A549 (cell line): ENCODE data around the gene NR2C1. TPM values are rescaled to one million over a fixed set of nuclear protein-coding genes. Genes with fewer than 3 reads are reported as not detected.
A peak's percentile ranks its signal among the peaks of the same experiment; 100 is the strongest.
"Not testable (repeated sequence)": the region's sequence is repeated elsewhere in the genome, so short reads cannot be mapped to it uniquely, and the experiment has no call there.

Experiments used
- ATAC-seq, 2 experiments: fragments of 200-7000 bp in 1 of 2; fragments of >200 bp in 1 of 2; cut with Nextera tagmentation in 1 of 2; cut with Tn5 transposase in 1 of 2; 3 replicates each; pipeline versions ENCODE4 v1.8.0 to v1.9.1; 2018 to 2020; ENCODE audit warnings: mild to moderate bottlenecking in 1 of 2, moderate library complexity in 1 of 2
- CTCF ChIA-PET: fragments of 300-600 bp; sonication (Branson Sonifier 250); formaldehyde crosslinking; extraction: SDS; loops from one replicate; lab custom pipeline; 2021; ENCODE audit warnings: antibody characterized with exemption, inconsistent platforms; lab: Yijun Ruan, JAX
- POLR2A ChIA-PET: fragments of 350-600 bp; formaldehyde crosslinking; extraction: SDS; loops from one replicate; lab custom pipeline; 2021; ENCODE audit warnings: antibody characterized with exemption, inconsistent platforms; lab: Yijun Ruan, JAX
- DNase-seq, 2 experiments: peaks; one replicate each; pipeline versions ENCODE4 v3.0.0 to v3.0.0-alpha.2; 2011 to 2016; ENCODE audit warnings: low read depth in 1 of 2, low spot score in 1 of 2
- FAIRE-seq: peaks from 2 replicates; lab custom pipeline; 2011; peaks lifted over from hg19 to GRCh38; lab: Jason Lieb, UNC
- H3K27ac ChIP-seq, 2 experiments: fragments of >200 bp; sonication (Bioruptor Twin); formaldehyde crosslinking; 3 replicates each; pipeline ENCODE4 v1.5.1; 2016 to 2017
- H3K4me1 ChIP-seq: fragments of >200 bp; sonication (Bioruptor Twin); formaldehyde crosslinking; 3 replicates; pipeline ENCODE4 v1.6.1; 2016
- H3K4me2 ChIP-seq: fragments of >200 bp; sonication (Bioruptor Twin); formaldehyde crosslinking; 3 replicates; pipeline ENCODE4 v1.6.1; 2016
- H3K4me3 ChIP-seq: fragments of >200 bp; sonication (Bioruptor Twin); formaldehyde crosslinking; 3 replicates; pipeline ENCODE4 v1.5.1; 2016
- H3K9me3 ChIP-seq: fragments of >200 bp; sonication (Bioruptor Twin); formaldehyde crosslinking; 3 replicates; pipeline ENCODE4 v1.6.1; 2016
- CHD4 ChIP-seq: fragments of 200-600 bp; sonication (generic); IDR thresholded peaks from 2 replicates; pipeline ENCODE4 v1.6.1; 2016; ENCODE audit warnings: antibody characterized with exemption, mild to moderate bottlenecking, borderline replicate concordance
- FOSL2 ChIP-seq, 2 experiments: fragments of 450-650 bp in 1 of 2; fragments of >200 bp in 1 of 2; sonication (Bioruptor Twin) in 1 of 2; formaldehyde crosslinking; IDR thresholded peaks; 2 replicates each; pipeline versions ENCODE4 v1.5.0 to v1.6.1; 2016 to 2020; ENCODE audit warnings: mild to moderate bottlenecking in 1 of 2, moderate library complexity in 1 of 2
- HEYL ChIP-seq: fragments of 250-450 bp; sonication (Bioruptor Pico); IDR thresholded peaks from 2 replicates; pipeline ENCODE4 v1.8.0; 2021; ENCODE audit warnings: mild to moderate bottlenecking, moderate library complexity
- JUN ChIP-seq, 2 experiments: fragments of >200 bp; sonication (Bioruptor Twin); formaldehyde crosslinking; IDR thresholded peaks; 2 replicates in 1 of 2; 3 replicates in 1 of 2; pipeline ENCODE4 v1.6.1; 2016 to 2017
- JUNB ChIP-seq: fragments of >200 bp; sonication (Bioruptor Twin); formaldehyde crosslinking; IDR thresholded peaks from 2 replicates; pipeline ENCODE4 v1.6.1; 2016
- KDM1A ChIP-seq: fragments of 200-600 bp; sonication (generic); IDR thresholded peaks from 2 replicates; pipeline ENCODE4 v1.6.1; 2016; ENCODE audit warnings: low read depth, mild to moderate bottlenecking
- MAFK ChIP-seq: fragments of 450-650 bp; IDR thresholded peaks from 2 replicates; pipeline ENCODE4 v1.6.1; 2014; ENCODE audit not compliant: partially characterized antibody
- MYC ChIP-seq: IDR thresholded peaks from 2 replicates; pipeline ENCODE4 v1.6.1; 2012; ENCODE audit warnings: mild to moderate bottlenecking, inconsistent platforms, low read length, improper control_type of control experiment, borderline replicate concordance
- RAD21 ChIP-seq, 2 experiments: fragments of >200 bp in 1 of 2; sonication (Bioruptor Twin) in 1 of 2; formaldehyde crosslinking in 1 of 2; IDR thresholded peaks in 1 of 2; conservative IDR thresholded peaks in 1 of 2; 2 replicates in 1 of 2; 3 replicates in 1 of 2; pipeline ENCODE4 v1.6.1; 2012 to 2018; ENCODE audit warnings: inconsistent platforms in 1 of 2
- RCOR1 ChIP-seq: fragments of 150-350 bp; IDR thresholded peaks from 2 replicates; pipeline ENCODE4 v1.6.1; 2014; ENCODE audit warnings: antibody characterized with exemption, low read length, low read depth
- RFX5 ChIP-seq: fragments of 450-650 bp; IDR thresholded peaks from 2 replicates; pipeline ENCODE4 v1.7.1; 2014; ENCODE audit warnings: antibody characterized with exemption, mild to moderate bottlenecking, moderate library complexity
- ZC3H11A ChIP-seq: fragments of 450-650 bp; IDR thresholded peaks from 2 replicates; pipeline ENCODE4 v1.6.1; 2014; ENCODE audit warnings: antibody characterized with exemption, mild to moderate bottlenecking
- ZFP36 ChIP-seq: fragments of 450-650 bp; IDR thresholded peaks from 2 replicates; pipeline ENCODE4 v1.6.1; 2014; ENCODE audit warnings: borderline replicate concordance; ENCODE audit not compliant: partially characterized antibody
- WGBS: methylation state at CpG from one replicate; pipeline ENCODE4 v1.1.6; 2017; ENCODE audit errors: missing lambda C conversion rate; 5-methylcytosine and 5-hydroxymethylcytosine counted together
- polyA plus RNA-seq, 4 experiments: library from polyadenylated mRNA; depleted of rRNA in 3 of 4; stranded (reverse); fragments of >200 nt; fragmentation: RNase III in 1 of 4; extraction: RNeasy Plus Mini Kit Qiagen cat#74134 plus additional on column Dnase treatment in 1 of 4; gene quantifications; 2 replicates in 3 of 4; 3 replicates in 1 of 4; pipeline ENCODE4 v1.2.3, GENCODE V29; 2011 to 2017
- TF ChIP-seq, protein P1 (sequence below): fragments of 250-450 bp; sonication (Bioruptor Pico); IDR thresholded peaks from 2 replicates; pipeline ENCODE4 v1.5.0; 2021; ENCODE audit warnings: mild to moderate bottlenecking, moderate library complexity, borderline replicate concordance
- TF ChIP-seq, protein P2 (sequence below): fragments of >200 bp; sonication (Bioruptor Twin); formaldehyde crosslinking; IDR thresholded peaks from 3 replicates; pipeline ENCODE4 v1.5.1; 2016
- TF ChIP-seq, protein P3 (sequence below): fragments of 250-450 bp; sonication (Bioruptor Pico); IDR thresholded peaks from 2 replicates; pipeline ENCODE4 v1.5.0; 2020; ENCODE audit warnings: low read depth, mild to moderate bottlenecking, moderate library complexity

NR2C1 gene
- polyA plus RNA-seq, 2 of the 4 experiments (the other 2 are of a cell fraction), result 24.7 to 55.2 TPM

DNA sequence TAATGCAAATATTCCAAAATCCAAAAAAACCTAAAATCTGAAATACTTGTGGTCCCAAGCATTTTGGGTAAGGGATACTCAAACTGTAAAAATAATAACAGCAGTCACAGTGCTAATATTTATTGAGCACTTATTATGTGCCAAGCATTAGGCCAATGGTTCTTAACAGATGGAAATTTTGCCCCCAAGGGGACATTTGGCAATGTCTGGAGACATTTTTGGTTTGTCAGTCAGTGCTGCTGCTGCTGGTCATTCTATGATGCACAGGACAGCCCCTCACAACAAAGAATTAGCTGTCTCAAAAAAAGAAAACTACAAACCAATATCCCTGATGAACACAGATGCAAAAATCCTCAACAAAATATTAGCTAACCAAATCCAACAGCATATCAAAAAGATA lies 75.7 kb downstream of the NR2C1 start:
- Histone ChIP-seq H3K4me2 (no peak overlapping the region), H3K4me3 (no peak overlapping the region), H3K27ac (no peak overlapping the region), H3K4me1 (peaks cover 11% of the 10 kb centered on the region), H3K9me3 (no peaks in the 10 kb centered on the region)
- DNase-seq, result no peak
- POLR2A ChIA-PET, result no interaction called here
- no peak for FAIRE-seq
- CTCF ChIA-PET, result no interaction called here
- ATAC-seq, result no peak
- no peak for TF ChIP-seq KDM1A
- TF ChIP-seq MYC, result no peak
- TF ChIP-seq, protein P1, sequence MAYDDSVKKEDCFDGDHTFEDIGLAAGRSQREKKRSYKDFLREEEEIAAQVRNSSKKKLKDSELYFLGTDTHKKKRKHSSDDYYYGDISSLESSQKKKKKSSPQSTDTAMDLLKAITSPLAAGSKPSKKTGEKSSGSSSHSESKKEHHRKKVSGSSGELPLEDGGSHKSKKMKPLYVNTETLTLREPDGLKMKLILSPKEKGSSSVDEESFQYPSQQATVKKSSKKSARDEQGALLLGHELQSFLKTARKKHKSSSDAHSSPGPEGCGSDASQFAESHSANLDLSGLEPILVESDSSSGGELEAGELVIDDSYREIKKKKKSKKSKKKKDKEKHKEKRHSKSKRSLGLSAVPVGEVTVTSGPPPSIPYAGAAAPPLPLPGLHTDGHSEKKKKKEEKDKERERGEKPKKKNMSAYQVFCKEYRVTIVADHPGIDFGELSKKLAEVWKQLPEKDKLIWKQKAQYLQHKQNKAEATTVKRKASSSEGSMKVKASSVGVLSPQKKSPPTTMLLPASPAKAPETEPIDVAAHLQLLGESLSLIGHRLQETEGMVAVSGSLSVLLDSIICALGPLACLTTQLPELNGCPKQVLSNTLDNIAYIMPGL (CRISPR knock-in tag), result no peak
- no peak for TF ChIP-seq HEYL (CRISPR knock-in tag)
- TF ChIP-seq RFX5, result no peak
- no peak for TF ChIP-seq RAD21 (conservative IDR thresholded peaks at IDR 0.05 in 1 of 2, IDR thresholded peaks at IDR 0.05 in 1 of 2)
- TF ChIP-seq CHD4, result no peak
- TF ChIP-seq ZC3H11A, result no peak
- no peak for TF ChIP-seq RCOR1

DNA sequence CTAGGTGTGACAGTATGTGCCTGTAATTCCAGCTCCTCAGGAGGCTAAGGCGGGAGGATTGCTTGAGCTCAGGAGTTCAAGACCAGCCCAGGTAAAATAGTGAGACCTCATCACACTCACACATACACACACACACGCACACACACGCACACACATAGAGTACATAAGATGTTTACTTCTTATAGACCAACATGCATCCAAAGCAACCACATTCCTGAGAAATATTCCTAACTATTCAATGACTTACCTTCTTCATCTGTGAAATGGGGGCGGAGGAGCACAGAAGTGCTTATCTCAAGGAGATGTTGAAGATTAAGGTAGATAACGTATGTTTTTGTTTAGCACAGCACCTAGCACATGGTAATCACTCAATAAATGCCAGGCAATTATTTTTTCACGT lies 76.4 kb downstream of the NR2C1 start:
- Histone ChIP-seq H3K9me3 (no peaks in the 10 kb centered on the region), H3K4me2 (no peak overlapping the region), H3K4me1 (peaks cover 11% of the 10 kb centered on the region), H3K4me3 (no peak overlapping the region), H3K27ac (no peak overlapping the region)
- TF ChIP-seq ZFP36 (no peak), JUN (IDR thresholded peaks at IDR 0.05) (no peak), JUNB (no peak), MAFK (no peak)
- TF ChIP-seq, protein P2, sequence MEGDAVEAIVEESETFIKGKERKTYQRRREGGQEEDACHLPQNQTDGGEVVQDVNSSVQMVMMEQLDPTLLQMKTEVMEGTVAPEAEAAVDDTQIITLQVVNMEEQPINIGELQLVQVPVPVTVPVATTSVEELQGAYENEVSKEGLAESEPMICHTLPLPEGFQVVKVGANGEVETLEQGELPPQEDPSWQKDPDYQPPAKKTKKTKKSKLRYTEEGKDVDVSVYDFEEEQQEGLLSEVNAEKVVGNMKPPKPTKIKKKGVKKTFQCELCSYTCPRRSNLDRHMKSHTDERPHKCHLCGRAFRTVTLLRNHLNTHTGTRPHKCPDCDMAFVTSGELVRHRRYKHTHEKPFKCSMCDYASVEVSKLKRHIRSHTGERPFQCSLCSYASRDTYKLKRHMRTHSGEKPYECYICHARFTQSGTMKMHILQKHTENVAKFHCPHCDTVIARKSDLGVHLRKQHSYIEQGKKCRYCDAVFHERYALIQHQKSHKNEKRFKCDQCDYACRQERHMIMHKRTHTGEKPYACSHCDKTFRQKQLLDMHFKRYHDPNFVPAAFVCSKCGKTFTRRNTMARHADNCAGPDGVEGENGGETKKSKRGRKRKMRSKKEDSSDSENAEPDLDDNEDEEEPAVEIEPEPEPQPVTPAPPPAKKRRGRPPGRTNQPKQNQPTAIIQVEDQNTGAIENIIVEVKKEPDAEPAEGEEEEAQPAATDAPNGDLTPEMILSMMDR, result no peak
- TF ChIP-seq, protein P3, sequence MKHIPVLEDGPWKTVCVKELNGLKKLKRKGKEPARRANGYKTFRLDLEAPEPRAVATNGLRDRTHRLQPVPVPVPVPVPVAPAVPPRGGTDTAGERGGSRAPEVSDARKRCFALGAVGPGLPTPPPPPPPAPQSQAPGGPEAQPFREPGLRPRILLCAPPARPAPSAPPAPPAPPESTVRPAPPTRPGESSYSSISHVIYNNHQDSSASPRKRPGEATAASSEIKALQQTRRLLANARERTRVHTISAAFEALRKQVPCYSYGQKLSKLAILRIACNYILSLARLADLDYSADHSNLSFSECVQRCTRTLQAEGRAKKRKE (CRISPR knock-in tag), result no peak
- DNase-seq (no peak), FAIRE-seq (no peak), ATAC-seq (no peak)
- WGBS, result 90% methylated on average over 6 of the region's 6 CpGs
- ChIA-PET CTCF (no interaction called here), POLR2A (no interaction called here)

DNA sequence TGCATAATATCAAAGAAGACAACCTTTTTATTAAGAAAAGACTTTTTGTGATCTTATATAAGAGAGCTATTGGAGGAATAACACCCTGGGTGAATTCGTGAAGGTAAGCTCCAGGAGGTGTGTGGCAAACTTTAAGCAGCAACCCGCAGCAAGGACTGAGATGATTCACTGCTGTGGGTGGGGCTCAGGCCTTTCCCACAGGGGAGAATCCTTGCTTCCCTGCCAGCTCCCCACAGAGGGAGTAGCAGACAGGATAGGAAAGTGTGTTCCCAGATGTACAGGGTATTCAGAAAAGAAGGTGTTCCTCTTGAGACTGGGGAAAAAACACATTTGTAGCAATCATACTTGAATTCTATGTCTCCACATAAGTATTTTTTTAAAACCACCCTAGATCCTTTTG lies 79.1 kb downstream of the NR2C1 start:
- ATAC-seq, result peak; percentile 91 to 96
- ChIA-PET CTCF (interaction anchor here (0.8 to 1.2 kb wide), 2 partner anchors 9 to 73 kb away, joined by 3 read pairs; partner anchors contain the start of gene NDUFA12), POLR2A (interaction anchor here (1.0 kb wide), 1 partner anchor 9 kb away, joined by 9 read pairs; the partner anchor contains the start of gene NDUFA12)
- H3K4me1 ChIP-seq, result peaks cover 11% of the 10 kb centered on the region
- H3K4me3 ChIP-seq, result no peak overlapping the region
- H3K9me3 ChIP-seq, result no peaks in the 10 kb centered on the region
- no peak for TF ChIP-seq RCOR1
- no peak for TF ChIP-seq FOSL2 (IDR thresholded peaks at IDR 0.05)
- TF ChIP-seq FOSL2 (CRISPR knock-in tag; IDR thresholded peaks at IDR 0.05), result 0 out of 2 replicates have a peak, but pooled peaks have one; percentile 2
- DNase-seq, result peak; percentile 46 to 57
- 32% methylated on average over 2 of the region's 2 CpGs for WGBS
- no peak for FAIRE-seq
- H3K27ac ChIP-seq, result no peak overlapping the region
- H3K4me2 ChIP-seq, result 0 out of 3 replicates have a peak overlapping the region, but pooled peaks have one; percentile 6

DNA sequence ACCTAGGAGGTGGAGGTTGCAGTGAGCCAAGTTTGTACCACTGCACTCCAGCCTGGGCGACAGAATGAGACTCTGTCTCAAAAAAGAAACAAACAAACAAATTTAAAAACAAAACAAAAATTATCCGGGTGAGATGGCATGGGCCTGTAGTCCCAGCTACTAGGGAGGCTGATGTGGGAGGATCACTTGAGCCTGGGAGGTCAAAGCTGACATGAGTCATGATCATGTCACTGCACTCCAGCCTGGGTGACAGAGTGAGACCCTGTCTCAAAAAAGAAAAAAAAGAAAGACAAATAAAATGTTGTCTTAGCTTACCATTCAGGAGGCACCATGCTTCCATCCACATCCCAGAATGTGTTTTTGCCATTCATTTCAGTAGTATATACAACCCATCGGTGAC lies 79.6 kb downstream of the NR2C1 start:
- not testable (repeated sequence) for FAIRE-seq, H3K27ac ChIP-seq, H3K4me3 ChIP-seq, DNase-seq, H3K9me3 ChIP-seq
- POLR2A ChIA-PET, result interaction anchor here (1.0 kb wide), 1 partner anchor 10 kb away, joined by 9 read pairs; the partner anchor contains the start of gene NDUFA12
- Histone ChIP-seq H3K4me1 (peaks cover 11% of the 10 kb centered on the region), H3K4me2 (0 out of 3 replicates have a peak overlapping the region, but pooled peaks have one; percentile 6)
- WGBS, result 85% methylated on average over 3 of the region's 3 CpGs
- CTCF ChIA-PET, result interaction anchor here (0.8 kb wide), 1 partner anchor 73 kb away, joined by 3 read pairs; no protein-coding TSS in a partner anchor
- ATAC-seq, result peak in 1 of 2 experiments; percentile 13; a peak in 2 of 6 replicates
